Vagina (tissue), 2 donors: ENCODE results near the gene GAB2. TPM values are rescaled to one million over a fixed set of nuclear protein-coding genes. Genes with fewer than 3 reads are reported as not detected.

Source experiments
- DNase-seq, 2 donors: peaks; one replicate each; pipeline ENCODE4 v3.0.0-alpha.2; 2017; ENCODE audit errors: extremely low spot score in 2 of 2
- H3K27ac ChIP-seq: fragments of 200-600 bp; sonication (generic); one replicate; pipeline ENCODE4 v1.5.1; 2019
- H3K27me3 ChIP-seq: fragments of 200-600 bp; sonication (generic); one replicate; pipeline ENCODE4 v1.5.1; 2019
- H3K36me3 ChIP-seq, 2 donors: fragments of 200-600 bp; sonication (generic); one replicate each; pipeline ENCODE4 v1.5.1; 2017 to 2019
- H3K4me1 ChIP-seq: fragments of 200-600 bp; sonication (generic); one replicate; pipeline ENCODE4 v1.5.1; 2019
- H3K4me3 ChIP-seq, 2 donors: fragments of 200-600 bp; sonication (generic); 1 replicate in 1 of 2; 2 replicates in 1 of 2; pipeline ENCODE4 v1.5.1; 2016 to 2019
- H3K9me3 ChIP-seq: fragments of 200-600 bp; sonication (generic); one replicate; pipeline ENCODE4 v1.5.1; 2019
- CTCF ChIP-seq, 3 experiments: fragments of 450-650 bp in 2 of 3; fragments of 200-600 bp in 1 of 3; sonication (generic) in 1 of 3; IDR thresholded peaks; one replicate each; pipeline ENCODE4 v1.5.1; 2017 to 2019; ENCODE audit warnings: antibody characterized with exemption in 3 of 3, mild to moderate bottlenecking in 2 of 3, moderate library complexity in 2 of 3
- POLR2A ChIP-seq, 2 donors: fragments of 450-650 bp; IDR thresholded peaks; one replicate each; pipeline ENCODE4 v1.6.1; 2017; ENCODE audit warnings: antibody characterized with exemption in 2 of 2, mild to moderate bottlenecking in 2 of 2, moderate library complexity in 2 of 2
- POLR2AphosphoS5 ChIP-seq, 2 donors: sonication (generic); formaldehyde crosslinking; IDR thresholded peaks; one replicate each; pipeline ENCODE4 v1.9.0; 2017; ENCODE audit warnings: antibody characterized with exemption in 2 of 2, mild to moderate bottlenecking in 2 of 2, low read depth in 1 of 2; ENCODE audit not compliant: insufficient read depth in 1 of 2
- intact Hi-C: fragments of 100-400 bp; cut with DNase I; formaldehyde crosslinking; loops from one replicate; pipeline ENCODE4 v1.15.1; 2023
- total RNA-seq: library from RNA; depleted of rRNA; stranded (reverse); fragments of >200 nt; gene quantifications from one replicate; pipeline ENCODE4 v1.2.3, GENCODE V29; 2016

The GAB2 gene
- total RNA-seq, 1 donor from 2014 or later = 24.6 TPM

- no peaks in the 10 kb centered on the region for H3K9me3 ChIP-seq
- DNase-seq = no peak
- intact Hi-C loops = no loop called here
- peaks cover 14% of the 10 kb centered on the region for H3K4me1 ChIP-seq
- H3K27me3 ChIP-seq = no peaks in the 10 kb centered on the region
- no peaks in the 10 kb centered on the region for H3K36me3 ChIP-seq
- H3K4me3 ChIP-seq = no peak overlapping the region
- no peak for TF ChIP-seq POLR2AphosphoS5 (IDR thresholded peaks at IDR 0.05; ENCODE audit: insufficient read depth in 1 of 2, low read depth in 1 of 2)
- TF ChIP-seq CTCF (IDR thresholded peaks at IDR 0.05) = no peak
- TF ChIP-seq POLR2A (IDR thresholded peaks at IDR 0.05) = no peak
- H3K27ac ChIP-seq = no peak overlapping the region
These were observed 85.3 kb downstream of the GAB2 start for GRCh38 chr11:78332174-78332866.

GRCh38 chr11:78331711-78332110, 85.9 kb downstream of the GAB2 start:
- Histone ChIP-seq H3K4me1 (peaks cover 10% of the 10 kb centered on the region), H3K36me3 (no peaks in the 10 kb centered on the region), H3K9me3 (no peaks in the 10 kb centered on the region), H3K4me3 (no peak overlapping the region), H3K27me3 (no peaks in the 10 kb centered on the region), H3K27ac (no peak overlapping the region)
- intact Hi-C loops = no loop called here
- DNase-seq = no peak
- no peak for TF ChIP-seq CTCF (IDR thresholded peaks at IDR 0.05)
- TF ChIP-seq POLR2A (IDR thresholded peaks at IDR 0.05) = no peak
- no peak for TF ChIP-seq POLR2AphosphoS5 (IDR thresholded peaks at IDR 0.05; ENCODE audit: insufficient read depth in 1 of 2, low read depth in 1 of 2)

DNA sequence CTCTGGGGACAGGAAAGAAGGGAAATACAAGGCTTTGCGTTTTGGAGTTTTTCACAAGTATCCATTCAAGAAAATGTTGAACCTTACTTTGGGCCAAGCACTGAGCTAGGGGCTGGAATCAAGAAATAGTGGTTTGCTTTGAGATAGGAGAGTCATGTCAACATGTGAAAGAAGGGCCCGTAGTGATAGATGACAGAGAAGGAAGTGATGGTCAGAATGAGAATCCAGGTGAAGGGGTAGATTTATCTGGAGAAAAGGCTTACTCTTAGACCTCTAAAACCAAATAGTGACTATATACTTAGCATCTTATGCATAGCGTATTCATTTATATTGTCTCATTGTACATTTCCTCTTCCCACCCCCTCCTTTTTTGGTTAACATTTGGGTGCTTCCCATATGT, 87.3 kb downstream of the GAB2 start:
- H3K4me1 ChIP-seq = peaks cover 10% of the 10 kb centered on the region
- H3K4me3 ChIP-seq = no peak overlapping the region
- intact Hi-C loops = no loop called here
- no peak overlapping the region for H3K27ac ChIP-seq
- no peak for DNase-seq
- H3K27me3 ChIP-seq = no peaks in the 10 kb centered on the region
- H3K36me3 ChIP-seq = no peaks in the 10 kb centered on the region
- H3K9me3 ChIP-seq = no peaks in the 10 kb centered on the region
- TF ChIP-seq POLR2A (IDR thresholded peaks at IDR 0.05) (no peak), POLR2AphosphoS5 (IDR thresholded peaks at IDR 0.05; ENCODE audit: insufficient read depth in 1 of 2, low read depth in 1 of 2) (no peak), CTCF (IDR thresholded peaks at IDR 0.05) (no peak)

DNA sequence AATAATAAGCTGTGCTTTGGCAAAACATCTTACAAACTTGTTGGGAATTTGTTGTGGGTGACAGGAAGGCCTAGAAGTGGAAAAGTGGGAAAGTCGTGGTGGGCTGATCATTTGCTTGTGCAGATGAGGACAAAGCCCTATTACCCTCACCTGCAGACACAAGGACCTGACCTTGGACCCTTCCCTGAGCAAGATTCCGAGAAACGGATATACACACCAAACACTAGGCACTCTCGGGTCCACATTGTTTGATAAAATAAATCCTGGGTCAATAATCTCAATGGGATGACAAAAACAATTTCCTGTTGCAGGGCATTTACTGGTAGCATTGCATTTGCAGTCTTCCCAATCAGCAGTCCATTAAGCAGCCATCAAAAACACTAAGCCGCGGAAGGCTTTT, 89.7 kb downstream of the GAB2 start:
- Histone ChIP-seq H3K27me3 (no peaks in the 10 kb centered on the region), H3K4me1 (peaks cover 10% of the 10 kb centered on the region), H3K4me3 (no peak overlapping the region), H3K9me3 (no peaks in the 10 kb centered on the region), H3K27ac (no peak overlapping the region), H3K36me3 (no peaks in the 10 kb centered on the region)
- TF ChIP-seq POLR2AphosphoS5 (IDR thresholded peaks at IDR 0.05; ENCODE audit: insufficient read depth in 1 of 2, low read depth in 1 of 2) = no peak
- no peak for TF ChIP-seq POLR2A (IDR thresholded peaks at IDR 0.05)
- TF ChIP-seq CTCF (IDR thresholded peaks at IDR 0.05) = no peak
- intact Hi-C loops = no loop called here
- DNase-seq = no peak

DNA sequence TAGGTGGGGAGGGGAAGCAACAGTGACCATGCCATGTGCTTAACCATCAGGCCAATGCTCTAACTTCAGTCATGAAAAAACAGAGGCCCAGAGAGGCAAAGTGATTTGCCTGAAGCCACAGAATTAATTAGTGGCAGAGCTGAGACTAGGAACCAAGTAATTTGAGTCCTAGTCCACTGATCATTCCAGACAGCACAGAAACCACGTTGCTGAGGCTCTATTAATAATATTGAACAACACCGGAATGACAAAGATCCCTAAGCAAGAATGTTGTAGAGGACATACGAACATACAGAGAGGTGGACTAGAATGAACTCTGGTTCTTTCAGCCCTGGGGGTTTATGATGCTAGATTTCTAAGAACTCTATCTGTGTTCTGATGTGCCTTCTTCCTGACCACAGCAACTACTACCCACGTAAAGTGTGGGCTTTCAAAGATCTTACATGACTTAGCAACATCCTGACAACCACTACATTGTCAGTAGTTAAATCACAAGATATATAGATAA, 92.3 kb downstream of the GAB2 start:
- intact Hi-C loops = no loop called here
- Histone ChIP-seq H3K4me1 (peaks cover under 1% of the 10 kb centered on the region), H3K36me3 (no peaks in the 10 kb centered on the region), H3K27me3 (no peaks in the 10 kb centered on the region), H3K4me3 (no peak overlapping the region), H3K9me3 (no peaks in the 10 kb centered on the region), H3K27ac (no peak overlapping the region)
- TF ChIP-seq POLR2A (IDR thresholded peaks at IDR 0.05) = no peak
- no peak for TF ChIP-seq CTCF (IDR thresholded peaks at IDR 0.05)
- no peak for TF ChIP-seq POLR2AphosphoS5 (IDR thresholded peaks at IDR 0.05; ENCODE audit: insufficient read depth in 1 of 2, low read depth in 1 of 2)
- DNase-seq = no peak
